Hypothalamus (tissue), 51 donors: Measurements from ENCODE around the gene PPT1.

ENCODE experiments used
- DNase-seq, 51 donors: peaks; one replicate each; lab custom pipeline; 2025; lab: John Stamatoyannopoulos, UW

Gene PPT1

DNA sequence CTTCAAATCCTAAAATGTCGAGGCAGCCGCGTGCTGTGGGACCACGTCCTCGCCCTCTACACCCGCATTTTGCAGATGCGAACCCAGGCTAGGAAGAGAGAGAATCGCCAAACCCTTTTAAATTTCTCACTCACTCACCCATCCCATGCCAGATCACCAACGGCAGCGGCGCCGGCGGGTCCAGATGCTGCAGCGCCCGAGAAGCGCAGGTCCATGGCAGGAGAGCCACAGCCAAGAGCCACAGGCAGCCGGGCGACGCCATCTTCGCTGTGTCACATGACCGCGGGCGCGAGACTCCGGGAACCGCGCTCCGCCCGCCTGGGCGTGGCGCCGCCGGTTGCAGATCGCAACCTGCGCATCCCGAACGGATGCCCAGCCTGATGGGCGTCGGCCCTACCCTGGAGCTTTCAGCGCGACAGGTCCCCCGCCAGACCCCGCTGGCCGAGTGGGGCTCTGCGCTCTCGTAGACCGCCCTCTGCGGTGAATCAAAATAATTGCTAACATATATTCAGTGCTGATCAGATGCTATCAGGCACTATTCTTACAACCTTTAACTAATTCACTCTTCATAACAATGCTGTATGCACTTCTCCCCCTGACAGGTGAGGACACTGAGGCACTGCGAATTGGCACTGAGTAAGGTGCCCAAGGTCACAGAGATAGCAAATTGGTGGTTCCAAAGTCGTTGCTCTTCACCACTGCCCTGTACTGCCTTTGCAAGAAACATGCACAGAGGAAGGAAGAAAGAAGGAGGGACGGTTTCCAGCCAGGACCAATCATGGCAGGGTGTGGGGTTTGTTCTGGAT lies at the start of gene PPT1:
Gene PPT1, minus strand, starts transcription at position 276 of the 806 bp plus-strand sequence. Its CDS starts 14 bp downstream, at position 262.
- DNase-seq: peak; percentile 19 to 90 (median 71)

DNA sequence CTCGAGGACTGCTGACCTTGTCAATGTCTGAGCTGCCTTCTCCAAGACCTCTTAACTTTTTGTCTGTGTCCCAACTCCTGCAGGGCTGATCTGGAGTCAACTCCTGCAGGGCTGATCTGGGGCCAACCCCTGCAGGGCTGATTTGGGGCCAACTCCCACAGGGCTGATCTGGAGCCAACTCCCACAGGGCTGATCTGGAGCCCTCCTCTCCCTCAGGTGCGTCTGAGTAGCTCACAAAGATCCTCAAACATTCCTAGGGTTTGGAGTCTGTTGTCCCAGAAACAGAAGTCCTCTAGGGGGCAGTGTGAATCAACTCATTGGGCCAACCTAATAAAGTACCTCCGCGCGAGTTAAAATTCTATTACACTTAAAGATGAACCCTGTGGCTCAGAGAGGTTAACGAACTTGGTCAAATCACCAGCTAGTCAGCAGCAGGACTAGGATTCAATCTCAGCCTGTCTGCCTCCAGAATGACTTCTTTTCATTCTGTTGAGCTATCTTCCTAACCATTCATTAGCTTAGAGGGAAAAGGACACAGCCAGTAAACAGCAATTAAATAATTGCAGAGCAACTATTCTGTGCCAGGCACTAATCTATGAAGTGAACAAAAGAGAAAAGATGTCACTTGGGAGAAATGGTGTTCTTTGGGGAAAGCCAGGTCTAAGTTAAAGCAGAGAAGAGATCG lies 47.0 kb upstream of the PPT1 start:
- DNase-seq: peak in 22 of 51 donors; percentile 2 to 56 (median 16)

DNA sequence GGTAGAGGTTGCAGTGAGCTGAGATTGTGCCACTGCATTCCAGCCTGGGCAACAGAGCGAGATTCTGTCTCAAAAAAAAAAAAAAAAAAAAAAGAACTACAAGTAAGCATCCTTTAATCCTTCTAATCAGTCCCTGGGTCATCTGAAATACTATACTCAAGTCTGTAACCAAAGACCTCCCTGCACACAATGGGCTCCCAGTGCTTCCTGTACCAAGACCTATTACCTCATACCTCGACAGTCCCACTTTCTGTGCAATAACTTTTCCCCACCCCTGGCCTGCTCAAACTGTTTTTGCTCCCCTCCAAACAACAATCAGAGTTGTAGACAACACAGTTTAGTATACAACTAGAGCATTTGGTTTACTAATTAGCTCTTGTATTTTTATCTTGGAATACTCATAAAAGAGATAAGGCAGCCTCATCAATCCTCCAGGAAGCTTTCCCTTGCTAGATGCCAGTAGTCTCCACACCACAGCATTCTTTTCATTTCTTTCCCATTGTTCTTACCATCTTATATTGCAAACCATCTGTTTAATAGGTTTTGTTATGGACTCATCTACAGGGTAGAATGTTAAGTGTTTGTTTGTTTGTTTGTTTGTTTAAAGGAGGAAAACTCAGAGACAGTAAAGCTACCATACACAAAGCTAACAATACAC lies 45.0 kb upstream of the PPT1 start:
- DNase-seq: no peak

DNA sequence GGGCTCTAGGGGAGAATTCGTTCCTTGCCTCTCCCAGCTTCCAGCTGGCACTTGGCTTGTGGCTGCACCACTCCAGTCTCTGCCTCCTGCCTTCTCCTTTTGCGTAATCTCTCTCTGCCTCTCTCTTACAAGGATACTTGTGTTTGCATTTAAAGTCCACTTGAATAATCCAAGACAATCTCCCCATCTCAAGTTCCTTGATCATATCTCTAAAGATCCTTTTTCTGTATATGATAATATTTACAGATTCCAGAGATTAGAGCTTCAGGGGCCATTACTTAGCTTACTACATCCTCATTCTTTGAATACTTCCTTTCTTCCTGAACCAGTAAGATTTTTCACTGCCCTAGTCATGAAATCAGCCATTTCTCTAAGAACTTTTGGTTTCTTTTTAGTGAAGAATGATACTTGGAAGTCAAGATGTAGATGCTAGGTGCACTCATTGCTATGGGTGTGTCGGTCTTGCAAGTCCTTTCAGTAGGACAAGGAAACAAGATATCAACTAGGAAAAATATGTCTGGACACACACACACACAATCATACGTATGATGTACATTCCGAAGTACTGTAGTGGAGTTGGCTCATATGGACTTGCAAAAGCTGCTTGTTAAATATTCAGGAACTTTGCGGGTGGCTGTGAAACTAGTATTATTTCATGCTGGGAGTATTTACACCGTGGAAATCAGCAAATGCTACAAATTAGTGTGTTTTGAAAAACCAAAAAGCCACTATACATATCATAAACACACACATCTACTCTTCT lies 43.3 kb upstream of the PPT1 start:
- no peak for DNase-seq

DNA sequence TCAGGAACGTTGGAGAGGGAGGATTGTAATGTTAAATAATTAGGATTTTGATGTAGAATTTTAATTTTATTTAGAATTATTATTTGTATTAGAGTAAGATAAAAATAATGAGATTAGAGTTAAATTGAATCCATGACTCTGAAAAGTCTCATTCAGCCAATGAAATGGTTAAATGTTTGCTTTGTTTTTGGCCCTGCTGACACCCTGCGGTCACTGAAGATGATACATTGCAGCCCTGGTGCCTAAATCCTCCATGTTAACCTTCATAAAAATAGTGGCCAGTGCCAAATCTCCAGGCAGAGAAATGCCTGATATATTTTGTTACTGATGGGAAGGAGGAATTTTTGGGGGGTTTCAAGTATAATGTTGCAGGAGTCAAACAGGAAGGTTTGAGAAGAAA lies 36.8 kb upstream of the PPT1 start:
- no peak for DNase-seq

DNA sequence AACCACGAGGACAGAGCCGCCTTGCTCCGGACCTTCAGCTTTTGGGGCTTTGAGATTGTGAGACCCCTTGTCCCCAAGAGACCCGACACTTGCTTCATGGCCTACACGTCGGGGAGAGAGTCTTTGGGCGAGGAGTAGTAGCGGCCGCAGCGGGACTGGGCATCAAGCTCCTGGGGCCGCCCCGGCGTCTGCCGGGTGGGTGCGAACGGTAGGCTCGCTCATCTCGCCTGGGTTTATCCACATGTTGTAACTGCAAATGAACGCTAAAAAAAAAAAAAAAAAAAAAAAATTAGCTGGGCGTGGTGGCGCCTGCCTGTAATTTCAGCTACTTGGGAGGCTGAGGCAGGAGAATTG lies 36.2 kb upstream of the PPT1 start:
- no peak for DNase-seq

DNA sequence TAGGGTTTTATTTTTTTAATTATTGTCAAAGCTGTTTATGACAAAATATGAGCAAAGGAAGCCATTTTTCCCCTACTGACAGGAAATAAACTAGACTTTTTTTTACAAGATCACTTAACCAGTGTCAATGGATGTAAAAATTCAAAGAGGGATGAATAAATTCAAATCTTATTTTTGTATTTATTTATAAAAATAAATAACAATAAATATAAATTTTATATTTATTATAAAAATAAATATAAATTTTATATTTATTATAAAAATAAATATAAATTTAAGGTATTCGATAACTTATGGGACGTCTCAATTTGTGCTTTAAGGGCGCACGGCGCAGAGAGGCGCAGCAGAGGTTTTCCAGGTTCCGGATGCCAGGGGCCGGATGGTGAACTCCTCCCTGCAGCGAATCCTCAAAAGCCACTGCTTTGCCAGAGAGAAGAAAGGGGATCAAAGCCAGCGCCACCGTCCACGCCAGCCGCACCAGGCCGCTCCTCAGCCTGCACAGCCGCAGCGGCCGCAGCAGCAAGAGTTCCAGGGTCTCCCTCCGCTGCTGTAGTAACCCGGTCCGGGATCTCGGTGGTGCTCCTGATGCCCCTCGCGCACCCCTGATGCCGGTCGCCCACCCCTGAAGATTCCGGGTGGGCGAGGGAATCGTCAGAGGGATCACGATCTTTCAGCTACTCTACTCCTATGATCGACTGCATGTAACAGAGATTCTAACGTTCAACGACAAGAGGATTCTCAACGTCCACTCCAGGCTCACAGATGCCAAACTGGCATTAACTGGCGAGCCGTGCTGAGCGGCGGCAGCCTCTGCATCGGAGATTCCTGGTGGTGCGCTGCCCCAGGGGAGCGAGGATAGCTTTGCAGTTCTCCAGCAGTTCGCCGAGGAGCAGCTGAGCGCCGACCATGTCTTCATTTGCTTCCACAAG lies 35.6 kb upstream of the PPT1 start:
- DNase-seq: peak in 13 of 51 donors; percentile 2 to 30 (median 10)

DNA sequence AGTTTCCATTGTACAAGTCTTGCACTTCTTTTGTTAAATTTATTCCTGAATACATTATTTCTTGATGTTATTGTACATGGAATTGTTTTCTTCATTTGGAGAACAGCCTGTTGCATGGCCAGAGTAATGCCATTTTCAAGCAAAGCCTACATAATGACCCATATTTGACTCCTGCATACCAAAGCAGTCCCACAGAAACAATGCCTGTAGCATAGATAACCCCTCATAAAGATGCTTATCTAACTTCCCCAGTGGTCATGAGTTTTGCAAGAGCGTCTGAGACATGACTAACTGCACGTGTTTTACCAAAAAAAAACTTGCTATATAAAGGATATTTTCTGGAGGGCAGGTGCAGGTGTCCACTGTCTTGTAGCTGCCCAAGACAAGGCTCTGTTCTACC lies 33.8 kb upstream of the PPT1 start:
- DNase-seq: no peak

DNA sequence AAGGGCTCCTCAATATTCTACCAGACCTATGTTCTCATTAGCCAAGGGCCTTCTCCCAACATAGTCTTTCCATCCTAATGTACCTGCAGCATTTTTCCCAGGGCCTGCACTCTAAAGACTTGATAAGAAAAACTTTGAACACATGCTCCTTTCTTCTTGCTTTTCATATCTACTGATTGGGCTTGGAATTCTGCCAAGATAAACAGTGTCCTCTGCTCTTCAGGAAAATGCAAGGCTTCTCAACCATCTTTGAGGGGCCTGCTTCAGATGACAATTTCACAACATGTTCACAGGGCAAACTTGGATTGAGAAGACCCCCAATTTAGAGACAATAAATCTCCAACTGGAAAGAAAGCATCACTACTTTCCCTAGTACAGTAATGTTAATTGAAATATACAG lies 25.8 kb upstream of the PPT1 start:
- no peak for DNase-seq

DNA sequence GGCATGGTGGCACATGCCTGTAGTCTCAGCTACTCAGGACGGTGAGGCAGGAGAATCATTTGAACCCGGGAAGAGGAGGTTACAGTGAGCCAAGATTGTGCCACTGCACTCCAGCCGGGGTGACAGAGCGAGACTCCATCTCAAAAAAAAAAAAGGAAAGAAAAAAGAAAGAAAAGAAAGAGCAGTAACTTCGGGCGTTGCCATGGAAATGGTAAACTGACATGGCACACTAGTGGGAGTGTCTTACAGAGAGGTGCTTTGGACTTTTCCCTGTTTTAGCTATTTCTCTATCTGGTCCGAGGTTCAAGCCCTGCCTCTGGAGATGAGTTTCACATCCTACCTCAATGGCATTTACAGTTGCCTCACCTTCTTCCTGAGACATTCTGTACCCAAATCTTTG lies 23.1 kb upstream of the PPT1 start:
- DNase-seq: no peak

DNA sequence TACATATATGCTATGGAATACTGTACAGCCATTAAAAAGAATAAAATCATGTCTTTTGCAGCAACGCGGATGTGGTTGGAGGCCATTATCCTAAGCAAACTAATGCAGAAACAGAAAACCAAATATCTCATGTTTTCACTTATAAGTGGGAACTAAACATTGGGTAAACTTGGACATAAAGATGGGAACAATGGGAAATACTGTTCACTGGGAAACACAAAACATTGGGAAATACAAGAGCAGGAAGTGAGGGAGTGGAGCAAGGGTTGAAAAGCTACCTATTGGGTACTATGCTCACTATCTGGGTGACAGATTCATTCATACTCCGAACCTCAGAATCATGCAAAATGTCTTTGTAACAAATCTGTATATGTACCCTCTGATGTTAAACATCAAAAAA lies 17.3 kb upstream of the PPT1 start:
- no peak for DNase-seq

DNA sequence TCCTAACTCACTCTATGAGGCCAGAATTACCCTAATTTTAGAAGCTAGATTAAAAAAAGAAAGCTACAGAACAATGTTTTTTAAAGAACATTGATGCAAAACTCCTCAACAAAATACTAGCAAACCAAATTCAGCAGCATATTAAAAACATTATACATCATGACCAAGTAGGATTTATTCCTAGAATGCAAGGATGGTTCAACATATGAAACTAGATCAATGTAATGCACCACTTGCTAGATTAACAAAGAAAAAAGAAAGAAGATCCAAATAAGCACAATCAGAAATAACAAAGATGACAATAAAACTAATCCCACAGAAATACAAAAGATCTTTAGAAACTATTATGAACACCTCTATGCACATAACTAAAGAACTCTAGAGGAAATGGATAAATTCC lies 13.3 kb upstream of the PPT1 start:
- DNase-seq: no peak

DNA sequence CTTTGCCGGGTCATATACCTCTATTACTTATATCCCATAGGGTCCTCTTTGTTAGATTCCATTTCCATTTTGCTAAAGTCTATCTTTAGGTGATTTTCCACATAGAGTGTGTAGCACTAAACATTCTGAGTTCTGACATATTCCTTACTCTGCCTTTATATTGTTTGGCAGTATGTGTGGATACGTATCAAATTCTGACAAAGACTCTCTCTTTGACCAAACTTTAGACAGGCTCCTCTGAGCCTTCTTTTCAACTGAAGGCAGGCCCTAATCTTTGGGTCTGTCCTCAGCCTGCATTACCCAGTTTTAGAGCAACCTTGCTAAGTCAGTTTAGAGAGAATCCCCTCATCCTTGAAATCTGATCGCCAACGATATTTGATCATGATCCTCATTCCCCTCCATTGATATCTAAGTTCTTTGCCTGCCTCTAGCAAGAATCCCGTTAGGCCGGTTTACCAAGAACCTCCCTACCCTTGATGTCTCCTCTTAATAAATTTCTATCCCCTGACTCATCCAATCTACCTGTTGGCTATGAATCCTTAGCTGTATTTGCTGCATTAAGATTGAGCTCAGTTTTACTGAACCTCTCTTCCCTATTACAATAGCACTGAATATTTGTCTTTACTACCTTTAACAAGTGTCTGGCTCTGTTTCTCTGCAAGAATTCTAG lies 10.4 kb upstream of the PPT1 start:
- DNase-seq: no peak

DNA sequence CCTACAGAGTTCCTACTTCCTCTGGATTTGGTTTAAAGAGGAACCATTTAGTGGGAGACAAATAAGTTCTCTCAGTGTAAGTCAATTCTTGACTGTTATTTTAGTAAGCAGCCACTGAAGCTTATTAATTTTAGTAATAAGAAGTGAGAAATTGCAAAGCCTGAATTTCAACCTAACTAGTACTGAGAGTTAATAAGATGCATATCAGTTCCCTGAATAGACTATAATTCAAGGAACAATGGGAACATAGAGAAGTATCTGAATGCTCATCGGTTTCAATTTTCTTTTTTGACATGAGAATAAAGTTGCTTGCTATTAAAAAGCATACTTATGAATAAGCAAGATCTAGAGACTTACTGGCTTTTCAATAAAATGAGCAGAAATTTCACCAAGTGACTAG lies 8.0 kb upstream of the PPT1 start:
- DNase-seq: no peak

DNA sequence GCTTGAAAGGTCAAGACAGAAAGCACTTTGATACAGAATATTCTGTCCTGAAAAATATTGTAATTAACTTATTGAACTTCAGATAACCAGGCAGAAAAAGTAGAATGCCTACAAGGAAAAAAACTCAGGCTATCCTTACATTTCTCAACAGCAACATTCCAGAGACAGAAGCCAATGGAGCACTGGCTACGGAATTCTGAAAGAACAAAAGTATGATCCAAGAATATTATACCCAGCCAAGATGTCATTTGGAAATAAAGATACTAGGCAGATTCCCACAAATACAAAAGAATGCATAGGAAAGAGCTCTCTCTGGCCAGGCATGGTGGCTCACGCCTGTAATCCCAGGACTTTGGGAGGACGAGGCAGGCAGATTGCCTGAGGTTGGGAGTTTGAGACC lies 5.8 kb upstream of the PPT1 start:
- DNase-seq: no peak

DNA sequence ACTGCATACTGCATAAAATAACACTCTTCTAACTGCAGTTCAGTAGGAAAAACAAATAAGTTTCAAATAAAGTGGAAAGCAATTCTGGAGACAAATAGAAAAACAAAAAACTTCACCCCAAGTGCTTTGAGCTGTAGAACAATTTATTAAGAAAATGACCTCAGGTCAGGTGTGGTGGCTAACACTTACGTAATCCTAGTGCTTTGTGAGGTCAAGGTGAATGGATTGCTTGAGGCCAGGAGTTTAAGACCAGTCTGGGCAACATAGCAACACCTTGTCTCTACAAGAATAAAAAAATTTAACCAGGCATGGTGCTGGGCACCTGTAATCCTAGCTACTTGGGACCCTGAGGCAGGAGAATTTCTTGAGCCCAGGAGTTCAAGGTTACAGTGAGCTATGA lies 5.0 kb upstream of the PPT1 start:
- no peak for DNase-seq

DNA sequence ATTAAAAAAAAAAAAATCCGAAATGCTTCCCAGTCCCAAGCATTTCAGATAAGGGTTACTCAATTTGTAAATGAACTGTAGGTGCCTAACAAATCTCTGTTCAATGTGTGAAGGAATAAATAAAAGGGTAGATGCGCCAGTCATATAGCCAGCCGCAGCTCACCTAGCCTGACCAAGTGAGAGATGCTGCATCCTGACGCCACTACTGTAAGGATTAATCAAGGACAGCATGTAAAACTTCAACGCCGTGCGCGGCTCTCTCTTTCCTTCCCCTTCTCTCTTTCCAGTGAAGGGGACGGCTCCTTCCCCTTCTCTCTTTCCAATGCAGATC lies 441 bp downstream of the PPT1 start:
- DNase-seq: peak in 1 of 51 donors; percentile 33

DNA sequence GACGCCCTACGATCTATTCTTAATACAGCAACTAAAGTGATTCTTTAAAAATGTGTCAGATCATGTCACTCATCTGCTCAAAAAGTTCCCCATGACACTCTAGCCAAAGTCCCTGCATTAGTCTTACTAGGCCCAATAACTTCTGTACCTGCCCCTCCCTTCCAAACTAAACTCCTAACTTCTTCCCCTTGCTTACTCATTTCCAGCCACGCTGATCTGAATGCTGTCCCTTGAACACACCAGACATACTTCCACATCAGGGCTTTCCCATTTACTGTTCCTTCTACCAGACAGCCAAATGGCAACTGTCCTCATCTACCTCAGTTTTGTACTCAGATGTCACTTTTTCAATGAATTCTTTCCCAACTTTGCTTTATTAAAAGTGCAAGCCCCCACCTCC lies 1.2 kb downstream of the PPT1 start:
- no peak for DNase-seq

DNA sequence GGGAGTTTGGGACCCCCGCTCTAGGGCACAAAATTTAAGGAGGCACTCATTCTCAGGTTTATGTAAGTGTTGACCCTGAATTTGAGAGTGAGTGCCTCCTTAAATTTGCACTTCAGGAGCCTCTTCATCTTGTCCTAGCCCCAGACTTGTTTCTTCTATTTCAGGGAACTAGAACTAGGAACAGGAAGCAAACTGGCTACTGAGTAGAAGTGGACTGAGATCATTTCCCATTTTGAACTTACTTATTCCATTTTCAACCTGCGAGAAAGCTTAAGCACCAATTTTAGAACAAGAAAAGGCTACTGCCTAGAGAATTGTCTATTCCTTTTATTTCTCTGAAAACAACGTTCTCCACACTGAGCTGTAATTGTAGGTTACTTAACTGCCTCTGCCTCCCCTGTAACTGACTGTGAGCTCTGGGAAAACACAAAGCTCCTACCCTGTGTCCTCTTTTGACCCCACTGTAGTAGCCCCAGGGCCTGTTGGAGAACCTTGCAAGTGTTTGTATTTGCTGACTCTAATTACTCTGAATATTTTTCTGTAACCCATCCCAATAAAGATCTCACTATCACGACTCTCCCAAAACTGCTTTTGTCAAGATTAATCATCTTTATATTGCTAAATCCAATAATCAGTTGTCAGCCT lies 2.5 kb downstream of the PPT1 start:
- no peak for DNase-seq
